ENCODE data around the gene RGL4.
A peak's percentile ranks its signal among the peaks of the same experiment; 100 is the strongest.
"Not testable (repeated sequence)": the region's sequence is repeated elsewhere in the genome, so short reads cannot be mapped to it uniquely, and the experiment has no call there.

The RGL4 gene

DNA sequence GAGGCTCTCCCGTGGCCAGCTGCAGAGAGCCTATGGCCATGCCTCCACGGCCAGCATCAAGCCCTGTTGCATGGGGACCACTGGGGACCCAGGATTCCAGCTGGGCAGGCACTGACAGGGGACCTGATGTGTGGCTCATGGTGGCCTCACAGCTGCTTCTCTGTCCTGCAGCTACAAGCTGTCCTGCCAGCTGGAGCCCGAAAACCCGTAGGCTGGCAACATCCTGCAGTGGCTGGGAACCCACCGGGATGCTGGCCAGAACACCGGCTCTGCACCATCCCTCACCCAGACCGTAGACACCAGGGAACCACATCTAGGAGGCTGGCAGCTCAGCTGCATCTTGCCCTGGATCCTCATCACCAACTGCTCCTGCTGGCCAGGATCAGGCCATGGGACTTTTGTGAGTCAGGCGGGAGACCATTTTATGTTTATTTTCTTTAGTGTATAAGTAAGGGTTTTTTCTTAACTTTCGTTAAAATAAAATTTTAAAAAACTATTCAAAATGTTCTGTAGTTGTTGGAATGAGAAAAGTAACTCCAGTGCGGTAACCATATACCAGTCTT lies 7.9 kb downstream of the RGL4 start:
- DNase-seq: no peak

GRCh38 chr22:23700706-23701105 lies 9.9 kb downstream of the RGL4 start:
- DNase-seq: no peak

- no peak for DNase-seq
These were observed 13.2 kb downstream of the RGL4 start for GRCh38 chr22:23704062-23704461.

- DNase-seq: no peak
These were observed 14.0 kb downstream of the RGL4 start for GRCh38 chr22:23704829-23705228.

GRCh38 chr22:23705358-23705757 lies 14.5 kb downstream of the RGL4 start:
- DNase-seq: no peak

DNA sequence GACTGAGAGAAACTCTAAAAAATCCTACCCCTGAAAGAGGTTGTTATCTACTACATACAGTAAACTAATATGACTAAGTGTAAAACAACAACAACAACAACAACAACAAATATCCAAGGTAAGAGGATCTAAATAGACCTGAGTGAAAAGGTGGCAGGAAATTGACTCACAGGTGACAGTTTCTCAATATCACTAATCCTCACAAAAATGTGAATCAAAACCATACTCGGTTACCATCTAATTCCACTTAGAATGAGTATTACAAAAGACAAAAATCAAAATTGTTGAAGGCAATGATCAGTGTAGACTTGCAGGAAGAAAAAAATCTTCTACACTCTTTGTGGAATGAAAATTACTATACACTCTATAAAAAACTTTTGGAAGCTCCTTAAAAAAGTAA lies 17.5 kb downstream of the RGL4 start:
- no peak for DNase-seq

DNA sequence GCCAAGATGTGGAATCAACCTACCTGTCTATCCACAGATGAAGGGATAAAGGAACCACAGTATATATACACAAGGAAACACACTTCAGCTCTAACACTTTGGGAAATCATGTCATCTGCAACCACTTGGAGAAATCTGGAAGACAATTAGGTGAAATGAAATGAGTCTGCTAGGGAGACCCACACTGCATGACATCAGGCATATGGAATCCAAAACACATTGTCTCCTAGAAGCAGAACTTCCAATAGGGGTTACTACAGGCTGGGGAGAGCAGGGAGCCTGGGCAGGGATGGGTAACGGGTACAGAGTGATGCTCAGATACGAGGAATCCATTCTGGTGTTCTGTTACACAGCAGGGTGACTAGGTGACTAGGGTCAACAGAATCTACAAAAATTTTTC lies 18.3 kb downstream of the RGL4 start:
- DNase-seq: no peak

GRCh38 chr22:23712256-23712655 lies 21.4 kb downstream of the RGL4 start:
- DNase-seq: no peak

DNA sequence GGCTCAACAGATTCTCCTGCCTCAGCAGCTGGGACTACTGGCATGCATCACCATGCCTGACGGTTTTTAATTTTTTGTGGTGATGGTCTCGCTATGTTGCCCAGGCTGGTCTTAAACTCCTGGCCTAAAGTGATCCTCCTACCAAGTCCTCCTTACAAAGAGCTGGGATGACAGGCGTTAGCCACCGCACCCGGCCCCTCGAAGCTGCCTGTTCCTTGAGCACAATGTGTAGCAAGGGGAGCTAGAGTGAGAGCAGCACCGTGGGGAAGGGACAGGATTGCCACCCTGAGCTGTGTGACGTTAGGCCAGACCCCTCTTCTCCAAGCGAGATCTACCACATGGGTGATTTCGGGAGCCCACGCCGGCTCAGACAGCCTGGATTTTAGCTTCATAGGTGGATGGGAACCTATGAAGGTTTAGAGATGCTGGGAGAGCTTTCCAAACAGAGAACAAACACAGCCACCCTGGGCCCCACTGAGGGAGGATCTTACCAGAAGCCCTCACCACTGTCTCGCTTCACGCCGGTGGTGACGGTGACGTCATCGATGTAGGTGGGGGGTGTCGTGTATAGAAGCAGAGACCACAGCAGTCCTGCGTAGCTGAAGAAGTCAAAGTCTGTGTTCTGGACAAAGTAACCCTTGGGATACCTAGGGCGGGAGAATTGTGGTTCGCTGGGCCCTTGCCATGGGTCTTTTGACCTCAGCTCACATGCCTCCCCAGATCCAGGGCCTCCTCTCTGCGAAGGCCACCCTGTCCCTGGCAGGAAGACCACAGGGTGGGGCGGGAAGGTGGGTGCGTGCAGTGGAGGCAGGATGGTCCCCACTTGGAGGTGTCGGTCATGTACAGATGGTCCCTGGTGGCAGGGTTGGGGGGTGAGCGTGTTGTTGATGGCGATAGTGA lies 23.1 kb downstream of the RGL4 start:
- DNase-seq: no peak

DNA sequence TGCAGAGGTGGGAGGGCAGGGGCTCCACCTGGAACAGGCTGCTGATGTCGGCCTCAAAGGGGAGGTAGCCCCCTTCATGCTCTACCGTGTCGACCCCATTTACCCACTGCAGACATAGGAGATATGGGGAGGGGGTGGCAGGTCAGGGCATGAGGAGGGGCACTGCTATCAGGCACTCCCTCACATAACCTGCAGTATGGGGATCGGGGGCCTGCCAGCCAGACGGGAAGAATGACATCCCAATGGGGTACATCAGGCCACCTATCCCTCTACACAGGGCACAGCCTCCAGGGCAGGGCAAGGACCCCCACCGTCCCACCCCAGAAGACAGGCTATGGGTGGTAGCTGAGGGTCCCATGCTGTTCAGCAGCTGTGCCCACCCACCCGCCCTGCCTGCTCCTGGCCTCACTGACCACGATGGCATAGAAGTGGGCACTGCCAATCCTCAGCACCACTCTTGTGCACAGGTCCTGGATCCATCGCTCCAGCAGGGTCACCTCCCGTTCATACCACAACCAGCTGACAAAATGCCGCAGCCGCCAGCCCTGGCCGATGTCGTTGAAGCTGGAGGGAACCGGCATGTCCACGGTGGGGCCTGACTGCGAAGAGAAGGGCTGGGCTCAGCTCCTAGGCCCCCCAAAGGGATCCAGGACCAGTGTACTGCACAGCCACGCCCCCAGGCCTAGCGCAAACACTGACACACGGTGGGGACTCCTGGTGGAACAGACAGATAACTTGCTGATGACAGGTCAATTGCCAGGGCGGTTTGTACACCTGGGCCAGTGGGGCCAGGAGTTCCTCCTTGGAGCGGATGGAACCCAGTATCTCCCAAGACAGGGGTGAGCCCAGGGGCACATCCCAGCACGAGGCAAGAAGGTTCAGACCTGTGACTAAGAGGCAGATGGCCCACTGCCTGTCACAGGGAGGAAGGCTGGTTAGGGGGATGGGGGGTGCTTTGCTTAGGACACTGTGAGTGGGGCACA lies 24.1 kb downstream of the RGL4 start:
- no peak for DNase-seq

DNA sequence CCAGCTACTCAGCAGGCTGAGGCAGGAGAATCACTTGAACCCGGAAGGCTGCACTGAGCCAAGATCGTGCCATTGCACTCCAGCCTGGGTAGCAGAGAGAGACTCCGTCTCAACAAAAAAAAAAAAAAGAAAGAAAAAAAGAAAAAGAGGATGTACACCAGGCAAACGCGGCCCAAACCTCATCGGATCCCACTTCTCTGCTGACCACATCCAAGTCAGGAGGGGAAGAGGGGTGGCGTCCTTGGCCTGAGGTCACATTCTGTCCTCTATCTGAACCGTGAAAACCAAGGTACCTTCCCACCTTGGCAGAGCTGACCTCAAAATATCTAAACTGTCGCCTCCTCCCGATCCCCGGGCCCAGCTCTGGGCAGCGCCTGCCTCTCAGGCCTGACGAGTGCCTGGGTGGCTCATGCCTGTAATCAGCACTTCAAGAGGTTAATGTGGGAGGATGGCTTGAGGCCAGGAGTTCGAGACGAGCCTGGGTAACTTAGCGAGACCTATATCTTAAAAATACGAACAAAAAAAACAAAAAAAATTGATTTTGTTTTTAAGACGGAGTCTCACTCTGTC lies 25.1 kb downstream of the RGL4 start:
- no peak for DNase-seq

DNA sequence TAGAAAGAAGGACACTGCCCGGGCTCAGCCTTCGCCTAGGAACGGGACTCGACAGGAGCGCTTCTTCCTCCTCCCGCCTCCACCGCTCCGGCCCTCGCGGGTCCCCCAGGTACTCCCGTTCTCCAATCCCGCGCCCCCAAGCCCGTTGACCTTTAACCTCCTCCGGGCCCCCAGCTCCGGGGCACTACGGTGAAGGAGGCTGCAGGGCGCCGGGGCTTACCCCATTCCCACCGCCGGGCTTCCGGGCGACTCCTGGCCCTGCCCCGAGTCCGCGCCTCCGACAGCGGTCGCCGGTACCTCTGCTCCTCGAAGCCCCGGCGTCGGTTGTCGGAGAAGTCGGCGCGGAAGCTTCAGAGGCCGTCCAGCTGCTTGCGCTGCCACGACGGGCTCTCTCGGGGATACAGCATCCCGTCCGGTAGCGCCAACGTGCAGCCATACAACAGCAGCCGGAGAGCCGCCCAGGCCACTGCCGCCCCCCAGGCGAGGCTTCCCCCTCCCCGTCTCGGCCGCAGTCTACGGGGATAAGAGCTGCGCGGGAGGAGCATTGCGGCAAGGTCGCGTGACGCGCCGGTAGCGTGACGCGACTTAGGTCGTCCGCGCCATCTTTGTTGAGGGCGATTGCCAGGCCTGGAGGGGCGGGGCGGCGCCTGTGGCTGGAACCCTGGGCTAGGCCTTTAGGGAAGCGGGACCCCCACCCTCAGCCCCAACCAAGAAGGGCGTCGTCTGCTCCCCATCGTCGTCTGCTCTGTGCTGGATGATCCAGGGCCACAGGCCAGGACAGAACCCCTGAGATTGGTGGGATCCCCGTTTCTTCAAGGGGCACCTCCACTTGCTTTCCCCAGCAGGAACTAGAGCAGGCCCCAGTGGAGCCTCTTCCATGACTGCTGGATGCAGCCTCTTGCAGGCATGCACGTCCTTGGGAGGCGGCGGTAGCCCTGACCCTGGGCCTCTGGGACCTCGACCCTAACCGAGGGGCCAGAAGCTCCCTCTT lies 26.3 kb downstream of the RGL4 start:
- peak; percentile 37 for DNase-seq

- no peak for DNase-seq
These were observed 27.8 kb downstream of the RGL4 start for GRCh38 chr22:23718371-23719165.

DNA sequence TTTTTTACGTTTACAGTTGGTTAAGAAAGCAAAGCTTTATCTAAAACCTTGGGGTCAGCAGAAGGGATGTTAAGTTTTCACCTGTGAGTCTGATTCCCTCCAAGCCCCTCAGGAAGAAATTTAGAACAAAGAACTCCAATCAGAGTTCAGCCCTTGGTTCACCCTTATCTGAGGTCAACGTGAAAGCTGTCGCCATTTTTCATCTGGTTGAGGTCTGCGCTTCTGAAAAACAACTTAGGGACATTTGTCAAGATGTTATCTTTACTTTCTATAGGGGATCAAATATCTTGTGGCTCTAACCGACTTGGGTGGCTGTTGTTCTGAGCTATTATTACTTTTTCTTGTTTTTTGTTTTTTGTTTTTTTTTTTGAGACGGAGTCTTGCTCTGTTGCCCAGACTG lies 30.0 kb downstream of the RGL4 start:
- no peak for DNase-seq

- DNase-seq: no peak
These were observed 31.3 kb downstream of the RGL4 start for GRCh38 chr22:23722160-23722559.

GRCh38 chr22:23722724-23723123 lies 31.9 kb downstream of the RGL4 start:
- DNase-seq: no peak

- not testable (repeated sequence) for DNase-seq
These were observed 37.3 kb downstream of the RGL4 start for GRCh38 chr22:23728108-23728507.

GRCh38 chr22:23737696-23738095 lies 46.9 kb downstream of the RGL4 start:
- DNase-seq: no peak

GRCh38 chr22:23742505-23743264 lies 51.9 kb downstream of the RGL4 start:
- DNase-seq: no peak

- DNase-seq: no peak
These were observed 52.5 kb downstream of the RGL4 start for GRCh38 chr22:23743303-23743705.
